TTC549 (cell line): ENCODE measurements around the gene GLDC.

Experiments
- FAIRE-seq: peaks from 2 replicates; lab custom pipeline; 2012; peaks lifted over from hg19 to GRCh38; lab: Jason Lieb, UNC

Gene GLDC

GRCh38 chr9:6501526-6502210, 143.9 kb downstream of the GLDC start:
- FAIRE-seq = no peak

GRCh38 chr9:6498982-6499381, 146.5 kb downstream of the GLDC start:
- FAIRE-seq = no peak

GRCh38 chr9:6495466-6495865, 150.1 kb downstream of the GLDC start:
- FAIRE-seq = no peak

- no peak for FAIRE-seq
Measured at GRCh38 chr9:6490863-6491262, 154.7 kb downstream of the GLDC start.

- FAIRE-seq = no peak
Measured at GRCh38 chr9:6489099-6489498, 156.4 kb downstream of the GLDC start.

GRCh38 chr9:6488395-6488794, 157.1 kb downstream of the GLDC start:
- no peak for FAIRE-seq

GRCh38 chr9:6484210-6484609, 161.3 kb downstream of the GLDC start:
- no peak for FAIRE-seq
